HepG2 (cell line): ENCODE results near the gene LRRC53. TPM values are rescaled to one million over a fixed set of nuclear protein-coding genes. Genes with fewer than 3 reads are reported as not detected.
A peak's percentile ranks its signal among the peaks of the same experiment; 100 is the strongest.

Experiments
- ATAC-seq: fragments of 200-7000 bp; cut with Tn5 transposase; 3 replicates; pipeline ENCODE4 v1.9.1; 2020; ENCODE audit warnings: mild to moderate bottlenecking, moderate library complexity
- Bru-seq: library from RNA; stranded (reverse); fragments of 400-500 nt; gene quantifications from one replicate; lab custom pipeline; 2021; lab: Mats Ljungman, UMichigan
- BruChase-seq, 2 experiments: library from RNA; stranded (reverse); fragments of 400-500 nt; gene quantifications; one replicate each; lab custom pipeline; 2021; lab: Mats Ljungman, UMichigan
- BruUV-seq: library from RNA; stranded (reverse); fragments of 400-500 nt; replicated peaks from 2 replicates; lab custom pipeline; 2021; lab: Mats Ljungman, UMichigan
- CTCF ChIA-PET: fragments of 300-600 bp; formaldehyde crosslinking; extraction: SDS; loops from one replicate; lab custom pipeline; 2021; ENCODE audit warnings: low total read pairs, inconsistent platforms, low intra/inter-chr PET ratio; lab: Yijun Ruan, JAX
- POLR2A ChIA-PET: fragments of 350-600 bp; sonication (Branson Sonifier 250); formaldehyde crosslinking; loops from one replicate; lab custom pipeline; 2020; ENCODE audit warnings: antibody characterized with exemption, inconsistent platforms; lab: Yijun Ruan, JAX
- DNase-seq: peaks from one replicate; pipeline ENCODE4 v3.0.0-alpha.2; 2015; ENCODE audit warnings: low spot score
- FAIRE-seq: peaks from 3 replicates; lab custom pipeline; 2011; peaks lifted over from hg19 to GRCh38; lab: Jason Lieb, UNC
- H2AFZ ChIP-seq: one replicate; pipeline ENCODE4 v1.6.1; 2011; ENCODE audit warnings: low read length, inconsistent platforms
- H3K27ac ChIP-seq: fragments of 300-600 bp; 3 replicates; pipeline ENCODE4 v1.8.0; 2011; ENCODE audit warnings: mixed run types, mild to moderate bottlenecking, mixed read lengths, low read length, inconsistent platforms; ENCODE audit not compliant: insufficient read depth; ENCODE audit errors: extremely low read length
- H3K27me3 ChIP-seq, 2 experiments: fragments of 200-600 bp in 1 of 2; 2 replicates in 1 of 2; 3 replicates in 1 of 2; pipeline versions ENCODE4 v1.6.0 to v1.8.0; 2011; ENCODE audit warnings: low read length in 2 of 2, mild to moderate bottlenecking in 2 of 2, moderate library complexity in 2 of 2, inconsistent platforms in 1 of 2; ENCODE audit not compliant: insufficient read depth in 2 of 2, control insufficient read depth in 1 of 2
- H3K36me3 ChIP-seq, 2 experiments: fragments of 200-600 bp in 1 of 2; replicated peaks in 1 of 2; 2 replicates in 1 of 2; 3 replicates in 1 of 2; pipeline versions ENCODE4 v1.5.1 to v1.8.0; 2011; ENCODE audit warnings: low read length in 2 of 2, inconsistent platforms in 1 of 2; ENCODE audit not compliant: insufficient read depth in 2 of 2, control insufficient read depth in 1 of 2
- H3K4me1 ChIP-seq: 2 replicates; pipeline ENCODE4 v1.5.1; 2012; ENCODE audit warnings: low read length, inconsistent platforms; ENCODE audit not compliant: insufficient read depth
- H3K4me2 ChIP-seq: 2 replicates; pipeline ENCODE4 v1.6.0; 2011; ENCODE audit warnings: low read depth, low read length, inconsistent platforms
- H3K4me3 ChIP-seq, 3 experiments: fragments of 200-600 bp in 1 of 3; sonication (generic), shearing (Covaris generic) in 1 of 3; replicated peaks in 1 of 3; 2 replicates each; pipeline ENCODE4 v1.5.1; 2011 to 2016; ENCODE audit warnings: low read length in 3 of 3, inconsistent platforms in 2 of 3, low read depth in 2 of 3, mild to moderate bottlenecking in 2 of 3, control low read depth in 1 of 3, mixed read lengths in 1 of 3; ENCODE audit not compliant: insufficient read depth in 1 of 3
- H3K79me2 ChIP-seq: one replicate; pipeline ENCODE4 v1.6.1; 2011; ENCODE audit warnings: low read length, inconsistent platforms; ENCODE audit not compliant: insufficient read depth
- H3K9ac ChIP-seq: 2 replicates; pipeline ENCODE4 v1.6.0; 2011; ENCODE audit warnings: mild to moderate bottlenecking, low read depth, low read length, inconsistent platforms; ENCODE audit not compliant: insufficient read depth
- H3K9me3 ChIP-seq: 2 replicates; pipeline ENCODE4 v1.5.1; 2012; ENCODE audit warnings: mild to moderate bottlenecking, low read length
- H4K20me1 ChIP-seq: 2 replicates; pipeline ENCODE4 v1.6.0; 2011; ENCODE audit warnings: inconsistent platforms, mild to moderate bottlenecking, low read length, moderate library complexity; ENCODE audit not compliant: insufficient read depth
- ATF7 ChIP-seq, 2 experiments: fragments of 450-650 bp in 1 of 2; sonication (generic) in 1 of 2; formaldehyde crosslinking in 1 of 2; IDR thresholded peaks; 2 replicates each; pipeline versions ENCODE4 v1.4.0 to v1.6.1; 2016 to 2020; ENCODE audit warnings: antibody characterized with exemption in 1 of 2, mild to moderate bottlenecking in 1 of 2, missing genetic modification reagents in 1 of 2
- CREB1 ChIP-seq, 2 experiments: fragments of 450-650 bp in 1 of 2; IDR thresholded peaks; 2 replicates each; pipeline ENCODE4 v1.6.1; 2016 to 2017; ENCODE audit warnings: control low read depth in 1 of 2, mild to moderate bottlenecking in 1 of 2, missing compliant biosample characterization in 1 of 2, missing genetic modification characterization in 1 of 2
- MIER2 ChIP-seq: IDR thresholded peaks from 2 replicates; pipeline ENCODE4 v1.6.1; 2016; ENCODE audit warnings: missing biosample characterization, missing genetic modification reagents
- RXRA ChIP-seq: sonication (generic); formaldehyde crosslinking; IDR thresholded peaks from 2 replicates; pipeline ENCODE4 v1.5.1; 2020; ENCODE audit warnings: missing genetic modification reagents
- ZNF839 ChIP-seq: sonication (generic); formaldehyde crosslinking; IDR thresholded peaks from 2 replicates; pipeline ENCODE4 v1.4.0; 2020; ENCODE audit warnings: missing genetic modification reagents, mild to moderate bottlenecking, borderline replicate concordance
- WGBS: methylation state at CpG from one replicate; pipeline ENCODE4 v1.1.6; 2017; ENCODE audit warnings: low lambda C conversion rate; 5-methylcytosine and 5-hydroxymethylcytosine counted together
- in situ Hi-C: cut with HindIII; loops from 2 replicates; pipeline ENCODE4 v1.10.0; 2017; ENCODE audit warnings: low pct_unique_long_range_greater_than_20kb; ENCODE audit not compliant: extremely low pct_ligation_motif_present
- intact Hi-C: fragments of 100-400 bp; cut with micrococcal nuclease; formaldehyde crosslinking; loops from one replicate; pipeline ENCODE4 v1.10.0; 2022; ENCODE audit not compliant: unreplicated experiment
- long read RNA-seq, 2 experiments: library from RNA in 1 of 2; library from polyadenylated mRNA in 1 of 2; stranded (forward) in 1 of 2; unstranded in 1 of 2; transcript quantifications; one replicate each; pipeline ENCODE4 v2.0.0, GENCODE V29; 2019 to 2022
- polyA minus RNA-seq, 3 experiments: library from RNA; depleted of rRNA, polyadenylated mRNA; stranded (reverse); fragments of >200 nt; gene quantifications; 2 replicates each; pipeline ENCODE4 v1.2.3, GENCODE V29; 2011; ENCODE audit warnings: low replicate concordance in 1 of 3
- polyA plus RNA-seq, 8 experiments: library from polyadenylated mRNA; depleted of rRNA in 3 of 8; stranded (reverse) in 7 of 8; unstranded in 1 of 8; fragments of >200 nt; fragmentation: Illumina TruSeq in 4 of 8; extraction: Trizol in 4 of 8; gene quantifications; 2 replicates each; pipeline versions ENCODE4 v1.2.1 to v1.2.3, GENCODE V29; 2011 to 2016; ENCODE audit warnings: low read depth in 4 of 8, missing spikeins in 1 of 8, mixed read lengths in 1 of 8; ENCODE audit not compliant: insufficient read depth in 1 of 8
- total RNA-seq, 5 experiments: library from RNA; depleted of rRNA; stranded (reverse); fragments of >200 nt; fragmentation: Illumina TruSeq; extraction: Trizol; gene quantifications; 2 replicates each; pipeline ENCODE4 v1.2.3, GENCODE V29; 2016; ENCODE audit warnings: low read depth in 1 of 5

The LRRC53 gene, protein sequence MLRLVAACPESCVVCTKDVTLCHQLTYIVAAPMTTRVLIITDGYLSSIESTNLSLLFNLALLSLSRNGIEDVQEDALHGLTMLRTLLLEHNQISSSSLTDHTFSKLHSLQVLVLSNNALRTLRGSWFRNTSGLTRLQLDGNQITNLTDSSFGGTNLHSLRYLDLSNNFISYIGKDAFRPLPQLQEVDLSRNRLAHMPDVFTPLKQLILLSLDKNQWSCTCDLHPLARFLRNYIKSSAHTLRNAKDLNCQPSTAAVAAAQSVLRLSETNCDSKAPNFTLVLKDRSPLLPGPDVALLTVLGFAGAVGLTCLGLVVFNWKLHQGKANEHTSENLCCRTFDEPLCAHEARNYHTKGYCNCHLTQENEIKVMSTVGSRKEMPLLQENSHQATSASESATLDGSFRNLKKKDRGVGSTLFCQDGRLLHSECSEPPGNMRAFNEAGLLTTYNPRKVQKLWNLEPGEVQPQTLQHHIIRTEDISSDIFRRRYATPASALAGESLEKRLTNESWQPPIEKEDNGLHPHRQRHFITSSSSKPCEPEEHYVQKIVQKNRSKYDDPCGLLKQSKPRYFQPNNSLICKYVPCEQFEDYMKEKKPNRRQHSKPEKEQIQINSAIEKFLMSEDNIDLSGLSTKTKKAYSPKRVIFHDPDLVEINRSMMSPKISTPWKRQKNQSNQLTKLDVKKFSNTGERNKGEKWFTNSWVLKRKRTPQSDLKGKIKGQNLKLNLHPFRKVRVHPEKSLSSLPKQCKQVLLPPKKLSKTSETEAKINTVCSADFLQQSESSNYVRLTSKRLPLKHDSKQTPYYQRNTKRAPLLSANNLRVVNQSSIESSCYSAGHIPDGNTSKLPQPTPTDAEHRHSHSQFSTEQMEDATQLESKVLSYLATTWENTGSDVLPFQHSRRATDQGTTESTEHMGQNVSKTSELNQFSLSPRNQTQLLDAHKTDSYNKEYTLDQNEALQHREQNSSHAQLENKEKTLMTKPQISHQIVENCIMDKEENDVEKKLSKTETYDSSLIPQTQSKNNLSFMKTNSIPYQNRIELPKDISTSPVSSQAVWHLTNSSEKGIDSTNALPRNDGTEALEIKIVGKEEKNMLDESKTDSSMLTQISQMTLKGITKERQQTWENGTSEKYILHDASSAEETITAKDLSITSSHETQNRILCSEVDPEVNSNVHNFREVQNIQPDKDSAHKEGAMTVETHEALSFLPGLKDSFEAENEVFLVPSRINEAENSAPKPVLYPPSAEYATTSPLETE
- total RNA-seq (2016; rRNA removed; fragmentation: Illumina TruSeq; extraction: Trizol) (not detected in 2 replicates), polyA plus RNA-seq (2011; rRNA removed) (not detected in 2 replicates), polyA minus RNA-seq (2011; rRNA and poly(A)+ RNA removed; ENCODE audit: low replicate concordance) (not detected in 2 replicates), Bru-seq, nascent RNA (not detected), BruChase-seq, experiment 1, labeled RNA remaining after a 6-hour chase (not detected), BruChase-seq, experiment 2, labeled RNA remaining after a 2-hour chase (not detected)
- total RNA-seq (2016; cell fraction: cytosol; rRNA removed; fragmentation: Illumina TruSeq; extraction: Trizol; ENCODE audit: low read depth), result not detected in 2 replicates
- total RNA-seq (2016; cell fraction: insoluble cytoplasmic fraction; rRNA removed; fragmentation: Illumina TruSeq; extraction: Trizol), result not detected in 2 replicates
- not detected in 2 replicates for total RNA-seq (2016; cell fraction: membrane; rRNA removed; fragmentation: Illumina TruSeq; extraction: Trizol)
- total RNA-seq (2016; cell fraction: nucleus; rRNA removed; fragmentation: Illumina TruSeq; extraction: Trizol), result not detected in 2 replicates
- polyA plus RNA-seq (2011; cell fraction: cytosol; rRNA removed), result not detected in 2 replicates
- not detected in 2 replicates for polyA plus RNA-seq (2011; cell fraction: nucleus; rRNA removed)
- polyA plus RNA-seq (2012), result not detected in 2 replicates
- not detected in 2 replicates for polyA plus RNA-seq (2016; cell fraction: cytosol; fragmentation: Illumina TruSeq; extraction: Trizol; ENCODE audit: low read depth)
- polyA plus RNA-seq (2016; cell fraction: insoluble cytoplasmic fraction; fragmentation: Illumina TruSeq; extraction: Trizol; ENCODE audit: low read depth), result not detected in 2 replicates
- not detected in 2 replicates for polyA plus RNA-seq (2016; cell fraction: membrane; fragmentation: Illumina TruSeq; extraction: Trizol; ENCODE audit: low read depth)
- not detected in 2 replicates for polyA plus RNA-seq (2016; cell fraction: nucleus; fragmentation: Illumina TruSeq; extraction: Trizol; ENCODE audit: insufficient read depth, low read depth)
- polyA minus RNA-seq (2011; cell fraction: cytosol; rRNA and poly(A)+ RNA removed), result not detected in 2 replicates
- polyA minus RNA-seq (2011; cell fraction: nucleus; rRNA and poly(A)+ RNA removed), result not detected in 2 replicates
- long read RNA-seq, experiment 1, result 0 reads
- long read RNA-seq, experiment 2, result 0 reads

- H3K36me3 ChIP-seq, result no peaks in the 10 kb centered on the region
- ATAC-seq (no peak), DNase-seq (no peak), FAIRE-seq (no peak)
- no peak within 1 kb of the TSS for H3K4me2 ChIP-seq
- CTCF ChIA-PET, result no interaction called here
- H3K27me3 ChIP-seq, result no peaks in the 10 kb centered on the region
- H4K20me1 ChIP-seq, result no peaks in the 10 kb centered on the region
- H3K4me3 ChIP-seq, result no peak within 1 kb of the TSS
- H3K9me3 ChIP-seq, result no peaks in the 10 kb centered on the region
- peak; percentile 79 for TF ChIP-seq ATF7 (IDR thresholded peaks at IDR 0.05)
- TF ChIP-seq ATF7 (CRISPR knock-in tag; IDR thresholded peaks at IDR 0.05), result no peak
- TF ChIP-seq ZNF839, result no peak
- TF ChIP-seq RXRA (CRISPR knock-in tag), result no peak
- no peak for TF ChIP-seq MIER2 (CRISPR knock-in tag)
- 0 out of 2 replicates have a peak, but pooled peaks have one; percentile 14 for TF ChIP-seq CREB1 (IDR thresholded peaks at IDR 0.05)
- no peak for TF ChIP-seq CREB1 (CRISPR knock-in tag; IDR thresholded peaks at IDR 0.05)
- no peaks in the 10 kb centered on the region for H3K4me1 ChIP-seq
- no TSS peak for BruUV-seq
- no peak within 1 kb of the TSS for H3K27ac ChIP-seq
- 0% methylated on average over 2 of the region's 2 CpGs for WGBS
- in situ Hi-C loops (no loop called here), intact Hi-C loops (no loop called here)
- H3K79me2 ChIP-seq, result no peaks in the 10 kb centered on the region
- no peak within 1 kb of the TSS for H2AFZ ChIP-seq
- no peak within 1 kb of the TSS for H3K9ac ChIP-seq
- POLR2A ChIA-PET, result no interaction called here
Observed at GRCh38 chr1:74512170-74512915, at the start of gene LRRC53. Gene LRRC53, minus strand, starts transcription at chr1:74512611. Its CDS starts 29,262 bp downstream, at chr1:74483349.
